HG03045 (cell line): ENCODE data around the gene EXOSC5.
"Not testable (repeated sequence)": the region's sequence is repeated elsewhere in the genome, so short reads cannot be mapped to it uniquely, and the experiment has no call there.

Experiments
- ATAC-seq: cut with Tn5 transposase; IDR thresholded peaks from one replicate; pipeline ENCODE4 v1.9.1; 2021; ENCODE audit warnings: mild to moderate bottlenecking, moderate library complexity; ENCODE audit not compliant: unreplicated experiment

EXOSC5 gene

GRCh38 chr19:41397086-41398049 lies at the start of gene EXOSC5, which contains the start of gene BCKDHA:
EXOSC5 (minus strand) TSS chr19:41397359; CDS start chr19:41397328, 31 bp downstream.
BCKDHA (plus strand) TSS chr19:41397818; CDS start chr19:41397828, 10 bp downstream.
- peak; percentile 89 for ATAC-seq

GRCh38 chr19:41445575-41445974 lies 48.4 kb upstream of the EXOSC5 start:
- ATAC-seq, result no peak

- no peak for ATAC-seq
Measured at GRCh38 chr19:41443813-41444455, 46.8 kb upstream of the EXOSC5 start.

GRCh38 chr19:41442473-41443355 lies 45.6 kb upstream of the EXOSC5 start, which contains the start of gene ERICH4:
ERICH4 (plus strand) TSS chr19:41443156; CDS start chr19:41443170, 14 bp downstream.
- no peak for ATAC-seq

GRCh38 chr19:41441321-41441945 lies 44.3 kb upstream of the EXOSC5 start:
- ATAC-seq, result no peak

- ATAC-seq, result peak; percentile 82
Measured at GRCh38 chr19:41439441-41440222, 42.5 kb upstream of the EXOSC5 start, which contains the start of gene DMAC2. DMAC2 (minus strand) TSS chr19:41439912; CDS start chr19:41439899, 13 bp downstream.

GRCh38 chr19:41437944-41438574 lies 40.9 kb upstream of the EXOSC5 start:
- ATAC-seq, result no peak

GRCh38 chr19:41436674-41436951 lies 39.5 kb upstream of the EXOSC5 start:
- no peak for ATAC-seq

- ATAC-seq, result no peak
Measured at GRCh38 chr19:41435936-41436673, 38.9 kb upstream of the EXOSC5 start.

GRCh38 chr19:41435376-41435775 lies 38.2 kb upstream of the EXOSC5 start:
- ATAC-seq, result not testable (repeated sequence)

GRCh38 chr19:41434450-41434849 lies 37.3 kb upstream of the EXOSC5 start:
- no peak for ATAC-seq

- no peak for ATAC-seq
Measured at GRCh38 chr19:41433171-41433570, 36.0 kb upstream of the EXOSC5 start.

GRCh38 chr19:41431426-41432386 lies 34.5 kb upstream of the EXOSC5 start:
- ATAC-seq, result no peak

- no peak for ATAC-seq
Measured at GRCh38 chr19:41430922-41431321, 33.8 kb upstream of the EXOSC5 start.

- ATAC-seq, result no peak
Measured at GRCh38 chr19:41428481-41428859, 31.3 kb upstream of the EXOSC5 start.

- no peak for ATAC-seq
Measured at GRCh38 chr19:41427647-41428480, 30.7 kb upstream of the EXOSC5 start.
